Activated CD4-positive, CD25-positive, alpha-beta regulatory T cell treated with anti-CD3 and anti-CD28 coated beads, Interleukin-2, amount 50 U/mL, for 24 hours (primary cell): ENCODE data around the gene RALGPS2.

Source experiments
- ATAC-seq, 2 donors: fragments of 150-1000 bp; cut with Tn5 transposase; one replicate each; pipeline ENCODE4 v1.10.0; 2021; ENCODE audit warnings: mild to moderate bottlenecking in 1 of 2, moderate library complexity in 1 of 2

Gene RALGPS2

GRCh38 chr1:178927003-178927402 is 202.0 kb downstream of the RALGPS2 start:
- no peak for ATAC-seq

DNA sequence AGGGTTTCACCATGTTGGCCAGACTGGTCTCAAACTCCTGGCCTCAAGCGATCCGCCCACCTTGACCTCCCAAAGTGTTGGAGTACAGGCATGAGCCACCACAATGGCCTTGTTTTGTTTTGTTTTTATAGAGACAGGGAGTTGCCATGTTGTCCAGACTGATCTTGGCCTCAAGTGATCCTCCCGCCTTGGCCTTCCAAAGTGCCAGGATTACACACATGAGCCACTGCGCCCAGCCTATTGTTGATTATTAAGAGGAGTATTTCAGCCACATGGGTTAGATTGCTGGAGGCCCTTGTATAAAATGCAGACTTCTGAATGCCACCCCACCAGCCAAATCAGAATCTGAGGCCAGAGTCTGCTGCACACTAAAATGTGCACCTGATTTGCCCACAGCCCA is 203.0 kb downstream of the RALGPS2 start:
- ATAC-seq = no peak

DNA sequence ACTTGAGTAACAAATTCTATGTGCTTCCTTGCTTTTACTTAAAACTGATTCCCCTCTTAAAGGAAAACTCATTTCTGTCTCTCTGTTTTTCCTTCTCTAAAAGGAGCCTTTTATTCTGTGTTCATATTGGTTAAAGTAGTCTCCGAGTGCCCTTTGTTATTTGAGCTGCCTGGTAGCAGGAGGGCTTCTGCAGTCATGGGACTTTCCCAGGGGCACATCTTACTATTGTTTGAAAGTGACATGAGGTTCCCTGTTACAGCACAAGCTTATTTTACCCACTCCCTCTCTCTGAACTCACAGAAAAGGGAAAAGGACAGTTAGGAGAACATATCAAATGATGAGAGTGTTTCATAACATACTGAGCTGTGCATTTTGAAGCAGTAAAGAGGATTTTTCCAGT is 203.9 kb downstream of the RALGPS2 start:
- peak in 1 of 2 donors; percentile 27 for ATAC-seq

DNA sequence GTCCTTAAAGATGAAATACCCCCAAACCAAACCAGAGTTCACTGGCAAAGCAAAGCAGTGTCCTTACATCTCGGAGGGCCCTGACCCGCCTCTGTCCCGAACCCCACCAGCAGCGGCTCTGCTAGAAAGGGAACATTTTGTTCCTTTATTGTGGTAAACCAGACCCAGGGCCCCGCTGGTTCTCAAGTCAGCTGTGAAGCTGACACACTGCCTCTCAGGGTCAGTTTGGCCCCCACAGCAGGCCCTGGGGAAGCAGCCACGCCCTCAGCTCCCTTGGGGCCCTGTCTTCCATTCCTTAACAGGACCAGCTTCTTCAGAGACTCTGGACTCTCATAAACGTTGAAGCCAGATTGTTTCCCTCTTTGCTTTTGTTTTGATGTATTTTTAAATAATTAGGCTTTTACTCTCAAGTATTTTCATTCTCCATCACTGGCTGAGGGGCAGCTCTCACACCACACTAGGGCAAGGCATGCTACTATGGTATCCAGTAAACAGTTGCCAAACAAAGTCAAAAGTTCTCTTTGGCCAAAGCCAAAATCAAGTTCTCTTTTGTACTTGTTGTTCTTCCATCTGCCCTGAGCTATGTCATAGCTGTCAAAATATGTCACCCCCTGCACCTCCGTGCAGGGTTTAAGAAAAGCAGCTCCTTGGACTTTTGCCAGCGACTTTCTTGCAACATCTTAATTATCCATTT is 207.0 kb downstream of the RALGPS2 start:
- ATAC-seq = no peak

GRCh38 chr1:178932552-178932906 is 207.5 kb downstream of the RALGPS2 start:
- no peak for ATAC-seq

DNA sequence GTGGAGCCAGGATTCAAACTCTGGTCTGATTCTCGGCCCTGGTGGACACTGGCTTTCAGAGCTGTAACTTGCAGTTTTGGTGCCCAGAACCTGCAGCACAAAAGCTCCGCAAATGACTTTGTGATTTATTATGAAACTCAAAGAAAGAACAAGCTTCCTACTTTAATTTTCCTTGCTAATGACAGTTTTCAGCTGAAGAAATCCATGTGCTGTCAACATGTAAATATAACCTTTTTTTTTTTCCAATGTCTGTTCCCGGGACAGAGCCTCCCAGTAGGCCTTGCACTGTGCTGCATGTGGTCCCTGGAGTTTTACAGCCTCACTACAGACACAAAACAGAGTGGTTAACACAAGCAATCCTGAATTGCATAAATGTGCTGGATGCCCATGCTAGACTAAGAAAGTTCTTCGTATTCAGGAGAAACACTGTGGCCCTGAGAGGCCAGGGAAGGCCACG is 208.1 kb downstream of the RALGPS2 start:
- no peak for ATAC-seq

DNA sequence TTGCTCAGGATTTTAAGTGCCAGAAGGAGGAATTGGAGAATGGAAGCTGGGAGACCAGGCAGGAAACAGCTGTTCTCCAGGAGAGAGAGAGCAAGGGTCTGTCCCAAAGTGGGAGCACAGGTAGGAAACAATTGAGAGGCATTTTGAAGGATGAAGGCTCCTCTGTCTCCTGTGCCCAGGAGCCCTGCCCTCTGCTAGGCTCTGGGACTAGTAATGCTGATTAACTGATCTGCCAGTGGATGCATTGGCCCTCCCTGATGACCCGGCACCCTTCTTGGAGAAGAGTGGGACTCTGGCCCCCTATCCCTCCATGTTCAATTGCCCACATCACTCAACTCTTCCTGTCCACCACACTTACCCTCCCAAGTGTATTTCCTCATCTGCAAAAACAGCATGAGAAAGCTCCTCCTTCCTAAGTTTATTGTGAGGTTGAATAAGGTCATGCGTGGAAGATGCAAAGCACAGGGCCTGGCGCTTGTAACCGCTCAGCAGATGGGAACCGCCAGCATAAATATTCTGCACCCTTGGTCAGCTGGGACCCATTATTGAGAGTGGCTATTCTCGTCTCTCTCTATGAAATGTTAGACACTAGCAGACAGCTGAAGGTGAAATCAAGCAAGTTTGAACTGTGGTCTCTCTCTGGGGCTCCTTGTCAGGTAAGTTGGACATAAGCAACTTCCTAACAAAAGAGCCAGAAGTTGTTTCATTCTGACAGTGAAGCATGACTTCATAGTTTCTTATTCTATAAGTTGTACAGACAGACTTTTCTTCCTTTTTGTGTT is 208.9 kb downstream of the RALGPS2 start:
- ATAC-seq = no peak

GRCh38 chr1:178934546-178934945 is 209.5 kb downstream of the RALGPS2 start:
- ATAC-seq = no peak

GRCh38 chr1:178935610-178936009 is 210.6 kb downstream of the RALGPS2 start:
- no peak for ATAC-seq

- ATAC-seq = no peak
These were observed 212.7 kb downstream of the RALGPS2 start for GRCh38 chr1:178937695-178938094.

GRCh38 chr1:178938101-178938958 is 213.3 kb downstream of the RALGPS2 start:
- ATAC-seq = no peak

DNA sequence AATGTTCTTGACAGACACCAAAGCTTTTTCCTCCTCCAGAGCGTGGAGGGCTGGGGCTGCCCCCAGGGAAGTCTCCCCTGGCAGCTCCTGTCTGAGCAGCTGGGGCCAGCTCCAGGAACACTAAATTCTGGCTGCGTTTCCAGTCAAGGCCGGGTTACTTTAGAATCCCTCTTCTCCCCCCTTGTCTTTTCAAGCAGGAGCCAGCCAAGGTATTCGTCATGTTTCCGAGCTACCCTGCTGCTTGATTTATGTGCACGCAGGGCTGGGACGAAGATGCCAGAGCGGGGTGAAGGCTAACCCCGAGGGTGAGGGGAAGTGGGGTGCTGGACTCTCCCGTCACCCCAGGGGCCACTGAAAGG is 213.9 kb downstream of the RALGPS2 start:
- no peak for ATAC-seq

DNA sequence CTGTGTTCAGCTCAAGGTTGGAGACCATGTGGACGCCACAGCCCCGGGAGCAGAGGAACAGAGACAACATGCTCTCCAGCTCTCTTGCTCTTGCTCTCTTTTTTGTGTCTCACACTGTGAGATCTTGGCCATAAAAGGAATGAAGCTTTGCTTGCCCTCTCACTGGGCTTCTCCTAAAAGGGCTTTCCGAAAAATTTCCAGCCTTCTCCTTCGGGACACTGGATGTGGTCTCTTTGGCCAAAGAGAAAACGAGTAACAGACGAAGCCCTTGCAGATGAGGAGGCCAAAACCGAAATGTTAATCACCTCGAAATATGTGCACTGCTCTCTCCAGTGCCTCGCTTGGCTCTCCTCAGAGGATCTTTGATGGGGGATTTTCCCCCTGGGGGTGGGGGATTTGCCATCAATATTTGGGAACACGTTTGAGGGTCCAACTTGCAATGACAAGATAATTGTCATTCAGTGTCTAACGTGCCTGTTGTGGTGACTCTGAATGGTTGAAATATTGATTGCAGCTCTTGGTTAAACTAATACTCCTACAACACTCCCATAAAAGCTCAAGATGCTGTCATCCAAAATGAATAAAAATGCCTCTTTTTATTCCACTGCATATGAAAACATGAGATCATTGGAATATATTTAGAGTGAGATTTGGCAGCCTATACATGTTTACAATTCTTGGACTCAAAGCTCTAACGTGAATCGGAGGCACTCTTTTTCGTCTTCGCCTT is 214.5 kb downstream of the RALGPS2 start:
- ATAC-seq = no peak

DNA sequence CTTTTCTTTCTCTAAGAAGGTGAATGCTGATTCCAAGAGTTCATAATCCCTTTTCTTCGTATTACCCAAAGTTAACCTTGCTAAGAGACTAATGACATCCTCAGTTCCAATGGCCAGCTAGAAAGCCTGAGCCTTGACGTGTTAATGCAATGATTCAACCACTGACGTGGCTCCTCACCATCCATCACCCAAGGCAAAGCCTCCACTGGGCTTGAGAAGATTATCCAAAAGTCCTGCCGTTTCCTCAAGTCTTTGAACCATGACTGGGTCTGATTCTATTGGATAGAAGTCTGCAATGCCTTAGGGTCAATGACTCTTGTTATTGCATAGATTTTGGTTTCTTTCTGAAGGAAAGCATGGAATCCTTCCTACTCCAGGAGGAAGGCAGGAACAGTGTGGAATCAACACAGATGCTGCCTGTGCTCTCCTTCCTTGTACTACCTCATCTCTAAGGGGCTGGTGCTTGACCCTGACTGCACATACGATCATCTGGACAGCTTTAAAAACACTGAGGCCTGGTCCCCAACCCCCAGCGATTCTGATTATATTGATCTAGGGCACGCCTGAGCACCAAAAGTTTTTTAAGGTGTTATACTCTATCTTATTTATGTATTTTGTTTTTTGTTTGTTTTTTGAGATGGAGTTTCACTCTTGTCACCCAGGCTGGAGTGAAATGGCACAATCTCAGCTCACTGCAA is 215.2 kb downstream of the RALGPS2 start:
- no peak for ATAC-seq

- no peak for ATAC-seq
These were observed 216.2 kb downstream of the RALGPS2 start for GRCh38 chr1:178941261-178941689.

GRCh38 chr1:178941849-178942248 is 216.8 kb downstream of the RALGPS2 start:
- no peak for ATAC-seq

GRCh38 chr1:178942285-178943198 is 217.5 kb downstream of the RALGPS2 start:
- ATAC-seq = no peak

- no peak for ATAC-seq
These were observed 219.7 kb downstream of the RALGPS2 start for GRCh38 chr1:178944729-178945128.

DNA sequence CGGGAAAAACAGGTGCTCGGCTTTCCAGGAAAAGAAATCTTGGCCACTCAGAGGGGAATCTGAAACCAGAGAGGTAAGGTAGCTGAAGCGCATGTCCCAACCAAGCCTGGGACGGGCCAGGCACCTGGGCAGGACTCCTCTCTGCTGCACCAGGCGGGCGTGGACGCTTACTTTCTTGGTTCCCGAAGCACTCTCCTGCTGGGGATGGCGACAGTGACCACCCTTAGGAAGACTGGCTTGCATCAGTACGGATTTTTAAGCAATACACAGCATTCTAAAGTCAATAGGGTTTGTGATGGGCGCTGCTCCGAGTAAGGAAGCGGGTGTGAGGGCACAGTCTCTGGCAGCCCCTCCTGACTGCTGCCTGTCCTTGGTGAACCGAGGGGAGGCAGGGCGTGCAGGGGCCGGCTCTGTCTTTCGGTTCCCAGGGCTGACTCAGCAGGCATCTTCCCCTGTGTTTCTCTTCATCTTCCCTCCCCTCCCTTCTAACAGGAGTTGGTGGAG is 220.8 kb downstream of the RALGPS2 start:
- no peak for ATAC-seq

DNA sequence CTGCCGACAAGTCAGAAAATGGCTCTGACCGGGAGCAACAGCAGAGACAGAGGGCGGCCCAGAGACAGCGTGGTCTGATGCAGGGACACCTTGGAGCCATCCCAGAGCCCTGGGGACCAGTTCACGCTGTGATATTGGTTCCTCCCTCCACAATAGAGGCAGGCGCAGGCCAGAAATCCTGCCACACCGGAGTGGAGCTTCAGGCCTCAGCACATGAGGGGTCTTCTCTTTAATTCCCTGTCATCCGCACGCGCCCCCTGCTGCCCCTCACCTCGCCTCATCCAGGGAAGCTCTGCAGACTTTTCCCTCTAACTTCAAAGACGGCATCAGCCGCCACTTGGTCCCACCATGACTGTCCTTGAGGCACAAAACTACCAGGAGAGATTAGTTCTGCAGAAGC is 221.4 kb downstream of the RALGPS2 start:
- no peak for ATAC-seq
